Left ventricle myocardium inferior (tissue), 1 donor: ENCODE measurements around the gene IQCK. TPM values are rescaled to one million over a fixed set of nuclear protein-coding genes. Genes with fewer than 3 reads are reported as not detected.

Experiments used
- DNase-seq: peaks from one replicate; pipeline ENCODE4 v3.0.0-alpha.2; 2020
- H3K27ac ChIP-seq: fragments of 200-600 bp; replicated peaks from 2 replicates; pipeline ENCODE4 v1.8.0; 2021
- H3K27me3 ChIP-seq: fragments of 200-600 bp; 2 replicates; pipeline ENCODE4 v1.8.0; 2021; ENCODE audit warnings: low read depth
- H3K36me3 ChIP-seq: fragments of 200-600 bp; 2 replicates; pipeline ENCODE4 v1.8.0; 2021
- H3K4me1 ChIP-seq: fragments of 200-600 bp; 2 replicates; pipeline ENCODE4 v1.8.0; 2021
- H3K4me3 ChIP-seq: fragments of 200-600 bp; 2 replicates; pipeline ENCODE4 v1.8.0; 2021; ENCODE audit warnings: mild to moderate bottlenecking, moderate library complexity
- H3K9me3 ChIP-seq: fragments of 200-600 bp; replicated peaks from 2 replicates; pipeline ENCODE4 v1.8.0; 2021
- CTCF ChIP-seq: fragments of 200-600 bp; IDR thresholded peaks from 2 replicates; pipeline ENCODE4 v1.8.0; 2021; ENCODE audit warnings: antibody characterized with exemption, mild to moderate bottlenecking, borderline replicate concordance
- intact Hi-C: fragments of 100-400 bp; cut with micrococcal nuclease; formaldehyde crosslinking; loops from one replicate; pipeline ENCODE4 v1.11.0; 2022
- total RNA-seq: library from RNA; stranded (reverse); fragmentation: NEBNext Ultra II Directional; extraction: Animal tissue kit (Norgen Biotek cat#: 25700); gene quantifications from one replicate; pipeline ENCODE4 v1.2.1, GENCODE V29; 2021
- donor health status: DM: no; HTN: yes; CAD: no; lungs with severe emphysema.

IQCK gene
- total RNA-seq, 1 donor from 2014 or later = 6.0 TPM

DNA sequence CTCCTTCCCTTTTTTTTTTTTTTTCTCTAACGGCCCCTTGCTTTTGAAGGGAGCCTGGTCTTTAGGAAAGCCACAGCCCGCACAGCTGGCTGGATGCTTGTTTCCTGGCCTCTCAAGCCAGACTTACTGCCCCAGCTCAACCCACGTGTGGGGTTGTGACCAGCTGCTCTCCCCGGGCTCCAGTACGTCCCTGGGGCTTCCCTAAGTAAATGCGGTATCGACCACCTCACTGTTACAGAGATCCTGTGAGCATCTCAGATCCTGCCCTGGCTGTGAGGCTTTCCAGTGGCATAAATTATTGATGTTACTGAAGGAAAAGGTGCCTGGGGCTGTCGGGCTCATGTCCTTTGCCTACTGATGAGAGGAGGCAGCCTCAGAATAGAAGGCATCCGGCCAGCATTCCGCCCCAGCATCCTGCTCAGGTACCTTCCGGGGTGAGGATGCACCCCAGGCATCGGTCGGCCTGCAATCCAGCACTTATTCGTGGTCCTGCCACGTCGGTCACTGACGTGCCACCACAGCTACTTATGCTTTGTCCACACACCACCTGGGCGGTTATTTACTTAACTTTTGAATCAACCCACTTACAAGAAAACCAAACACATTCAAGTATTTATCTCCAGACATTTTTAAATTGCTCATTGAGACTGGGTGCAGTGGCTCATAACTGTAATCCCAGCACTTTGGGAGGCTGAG is 156.9 kb downstream of the IQCK start:
- Histone ChIP-seq H3K9me3 (no peaks in the 10 kb centered on the region), H3K4me1 (peaks cover 90% of the 10 kb centered on the region), H3K4me3 (peak overlapping the region; percentile 9), H3K27me3 (no peaks in the 10 kb centered on the region), H3K27ac (peak overlapping the region; percentile 97), H3K36me3 (peaks cover 40% of the 10 kb centered on the region)
- DNase-seq = no peak
- intact Hi-C loops = loop anchor here (10.0 kb wide), 1 partner anchor 150 kb away; no protein-coding TSS in a partner anchor
- TF ChIP-seq CTCF = no peak

GRCh38 chr16:19875900-19876299 is 157.8 kb downstream of the IQCK start:
- TF ChIP-seq CTCF = no peak
- no peak for DNase-seq
- peaks cover 38% of the 10 kb centered on the region for H3K36me3 ChIP-seq
- H3K4me3 ChIP-seq = peak overlapping the region; percentile 22
- intact Hi-C loops = loop anchor here (10.0 kb wide), 1 partner anchor 151 kb away; no protein-coding TSS in a partner anchor
- H3K27me3 ChIP-seq = no peaks in the 10 kb centered on the region
- peaks cover 90% of the 10 kb centered on the region for H3K4me1 ChIP-seq
- H3K9me3 ChIP-seq = no peaks in the 10 kb centered on the region
- peak overlapping the region; percentile 97 for H3K27ac ChIP-seq

DNA sequence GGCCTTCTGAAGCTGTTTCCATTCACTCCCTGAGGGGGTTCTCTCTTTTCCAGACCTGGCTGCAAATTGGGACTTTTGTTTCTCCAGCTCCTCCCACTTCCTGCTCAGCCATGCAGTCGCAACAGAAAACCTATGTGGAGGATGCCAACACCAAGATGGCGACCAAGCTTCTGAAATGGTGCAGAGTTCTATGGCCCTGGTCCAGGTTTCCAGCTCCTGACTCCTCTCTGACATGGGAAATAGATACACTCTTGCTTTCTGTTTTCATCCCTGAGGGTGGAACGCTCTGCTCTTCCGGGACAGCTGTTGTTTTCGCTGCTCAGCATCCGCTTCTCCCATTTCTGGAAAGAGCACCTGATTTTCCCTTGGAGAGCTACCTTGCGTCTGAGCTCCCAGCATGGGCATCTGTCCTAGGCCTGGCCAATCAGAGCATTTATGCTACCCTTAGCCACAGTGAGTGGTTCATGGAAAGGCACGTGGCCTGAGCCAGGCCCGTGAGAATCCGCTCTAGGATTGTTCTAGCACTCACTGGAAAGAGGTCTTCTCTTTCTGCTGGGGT is 158.5 kb downstream of the IQCK start:
- DNase-seq = no peak
- Histone ChIP-seq H3K4me1 (peaks cover 96% of the 10 kb centered on the region), H3K36me3 (peaks cover 35% of the 10 kb centered on the region), H3K27ac (peak overlapping the region; percentile 97), H3K4me3 (peak overlapping the region; percentile 22), H3K27me3 (no peaks in the 10 kb centered on the region), H3K9me3 (no peaks in the 10 kb centered on the region)
- intact Hi-C loops = loop anchor here (10.0 kb wide), 1 partner anchor 152 kb away; no protein-coding TSS in a partner anchor
- no peak for TF ChIP-seq CTCF

DNA sequence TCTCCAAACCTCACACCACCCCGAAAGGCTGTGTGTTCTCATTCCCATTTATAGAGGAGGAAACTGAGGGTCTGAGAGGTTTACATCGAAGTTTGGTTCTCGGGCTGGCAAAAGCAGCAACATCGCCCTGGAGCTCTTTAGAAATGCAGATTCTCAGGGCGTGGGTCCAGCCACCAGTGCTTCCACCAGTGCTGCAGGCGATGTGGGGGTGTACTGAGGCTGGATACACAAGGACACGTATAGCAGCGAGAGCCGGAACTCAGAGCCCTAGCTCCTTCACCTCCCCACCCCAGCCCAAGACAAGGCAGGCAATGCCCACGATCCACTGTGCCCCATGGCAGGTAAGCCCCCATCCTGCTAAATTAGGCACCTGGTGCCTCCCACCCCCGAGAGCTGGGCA is 160.7 kb downstream of the IQCK start:
- intact Hi-C loops = loop anchor here (10.0 kb wide), 1 partner anchor 154 kb away; no protein-coding TSS in a partner anchor
- Histone ChIP-seq H3K4me1 (peaks cover 99% of the 10 kb centered on the region), H3K27ac (peak overlapping the region; percentile 97), H3K27me3 (no peaks in the 10 kb centered on the region), H3K36me3 (peaks cover 19% of the 10 kb centered on the region), H3K9me3 (no peaks in the 10 kb centered on the region), H3K4me3 (no peak overlapping the region)
- TF ChIP-seq CTCF = no peak
- no peak for DNase-seq

DNA sequence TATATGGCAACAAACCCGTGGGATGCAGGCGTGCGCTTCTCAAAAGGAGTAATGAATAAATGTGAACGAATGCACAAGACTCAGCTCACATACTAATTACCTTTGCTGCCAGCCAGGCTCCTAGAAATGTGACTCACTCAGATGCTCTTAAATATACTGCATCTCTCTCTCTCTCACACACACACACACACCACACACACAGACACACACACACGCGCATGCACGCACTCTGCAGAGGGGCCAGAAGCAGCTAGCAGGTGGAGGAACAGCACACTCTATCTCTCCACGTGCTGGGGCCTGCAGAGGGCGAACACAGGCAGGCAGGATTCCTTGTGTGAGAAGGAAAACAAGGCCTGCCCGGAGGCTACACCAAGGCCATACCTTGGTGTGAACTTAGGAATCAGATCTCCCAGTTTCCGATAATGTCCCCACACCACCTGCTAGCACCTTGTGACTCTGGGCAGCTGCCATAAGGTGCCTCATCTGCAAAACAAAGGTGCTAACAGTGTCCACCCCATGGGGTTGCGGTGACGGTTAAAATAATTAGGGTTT is 161.2 kb downstream of the IQCK start:
- Histone ChIP-seq H3K9me3 (no peaks in the 10 kb centered on the region), H3K27me3 (no peaks in the 10 kb centered on the region), H3K27ac (peak overlapping the region; percentile 97), H3K4me1 (peaks cover 99% of the 10 kb centered on the region), H3K36me3 (peaks cover 19% of the 10 kb centered on the region), H3K4me3 (no peak overlapping the region)
- intact Hi-C loops = loop anchor here (10.0 kb wide), 1 partner anchor 155 kb away; no protein-coding TSS in a partner anchor
- TF ChIP-seq CTCF = no peak
- peak; percentile 29 for DNase-seq
